Muscle of leg (tissue), 11 donors: Measurements from ENCODE around the gene SBF1. TPM values are rescaled to one million over a fixed set of nuclear protein-coding genes. Genes with fewer than 3 reads are reported as not detected.

Source experiments
- DNase-seq: peaks from one replicate; pipeline ENCODE4 v3.0.0; 2013
- H3K27ac ChIP-seq: one replicate; pipeline ENCODE4 v1.5.1; 2013; ENCODE audit warnings: mild to moderate bottlenecking, low read length, control low read depth
- H3K27me3 ChIP-seq: one replicate; pipeline ENCODE4 v1.6.1; 2013; ENCODE audit warnings: low read length; ENCODE audit not compliant: control insufficient read depth, insufficient read depth
- H3K36me3 ChIP-seq: one replicate; pipeline ENCODE4 v1.6.1; 2013; ENCODE audit warnings: low read length; ENCODE audit not compliant: control insufficient read depth, insufficient read depth
- H3K4me1 ChIP-seq: one replicate; pipeline ENCODE4 v1.6.1; 2013; ENCODE audit warnings: low read length; ENCODE audit not compliant: control insufficient read depth, insufficient read depth
- H3K4me3 ChIP-seq: one replicate; pipeline ENCODE4 v1.5.1; 2013; ENCODE audit warnings: low read length, control low read depth
- H3K9me3 ChIP-seq: replicated peaks from 2 replicates; pipeline ENCODE4 v1.6.1; 2013; ENCODE audit warnings: low read depth, low read length; ENCODE audit not compliant: control insufficient read depth
- WGBS: methylation state at CpG from one replicate; pipeline ENCODE4 v1.1.5; 2013; ENCODE audit warnings: missing lambda C conversion rate; ENCODE audit not compliant: insufficient coverage; 5-methylcytosine and 5-hydroxymethylcytosine counted together
- polyA plus RNA-seq, 8 donors: library from polyadenylated mRNA; unstranded; fragments of 120-200 nt; gene quantifications; one replicate each; pipeline versions ENCODE4 v1.2.1 to v1.2.3, GENCODE V29; 2013; ENCODE audit warnings: inconsistent platforms in 1 of 8, low replicate concordance in 1 of 8; ENCODE audit not compliant: insufficient read length in 8 of 8, insufficient read depth in 1 of 8
- total RNA-seq: library from RNA; stranded (reverse); fragments of 120-200 nt; gene quantifications from one replicate; pipeline ENCODE4 v1.2.4, GENCODE V29; 2013

The SBF1 gene
- total and polyA plus RNA-seq, 9 donors, result 34.6 to 49.7 (median 45.1) TPM

DNA sequence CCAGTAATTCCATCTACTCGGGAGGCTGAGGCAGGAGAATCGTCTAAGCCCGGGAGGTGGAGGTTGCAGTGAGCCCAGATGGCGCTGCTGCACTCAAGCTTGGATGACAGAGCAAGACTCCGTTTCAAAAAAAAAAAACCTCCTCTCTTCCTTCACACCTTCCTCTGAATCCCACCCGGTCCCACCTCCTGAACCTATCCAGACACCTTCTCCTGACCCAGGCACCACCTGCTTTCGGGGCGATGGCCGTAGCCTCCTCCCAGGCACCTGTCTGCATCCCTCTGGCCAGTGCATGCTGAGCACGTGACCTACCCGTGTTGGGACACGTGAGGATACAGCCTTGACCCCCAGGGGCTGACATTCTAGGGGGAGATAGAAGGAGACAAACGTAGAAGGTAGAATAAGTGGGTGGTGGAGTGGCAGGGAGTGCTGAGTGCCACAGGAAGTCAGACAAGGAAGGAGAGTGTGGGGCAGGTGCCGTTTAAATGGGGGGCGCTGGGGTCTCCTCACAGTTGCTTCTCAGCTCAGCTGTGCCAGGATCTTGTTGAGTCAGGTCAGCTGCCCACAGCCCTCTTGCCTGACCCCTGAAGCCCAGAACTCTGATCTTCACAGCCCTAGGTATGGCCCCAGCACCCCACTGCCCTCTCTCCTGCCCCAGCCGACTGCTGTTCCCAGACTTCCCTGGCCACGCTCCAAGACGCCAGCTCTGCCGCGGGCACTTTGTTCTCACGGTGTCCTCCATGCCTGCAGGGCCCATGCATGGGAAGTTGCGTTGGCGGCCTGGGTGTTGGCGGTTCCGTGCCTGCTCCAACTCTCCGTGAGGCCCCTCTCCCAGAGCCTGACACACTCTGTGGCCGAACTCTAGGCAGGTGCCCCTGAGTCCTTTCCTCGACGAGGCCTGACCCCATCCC is 10.6 kb upstream of the SBF1 start:
- peaks cover 44% of the 10 kb centered on the region for H3K27me3 ChIP-seq
- H3K36me3 ChIP-seq, result no peaks in the 10 kb centered on the region
- 64% methylated on average over 22 of the region's 29 CpGs for WGBS
- no peak overlapping the region for H3K27ac ChIP-seq
- DNase-seq, result no peak
- no peak overlapping the region for H3K4me3 ChIP-seq
- H3K4me1 ChIP-seq, result peaks cover 8% of the 10 kb centered on the region
- no peaks in the 10 kb centered on the region for H3K9me3 ChIP-seq

DNA sequence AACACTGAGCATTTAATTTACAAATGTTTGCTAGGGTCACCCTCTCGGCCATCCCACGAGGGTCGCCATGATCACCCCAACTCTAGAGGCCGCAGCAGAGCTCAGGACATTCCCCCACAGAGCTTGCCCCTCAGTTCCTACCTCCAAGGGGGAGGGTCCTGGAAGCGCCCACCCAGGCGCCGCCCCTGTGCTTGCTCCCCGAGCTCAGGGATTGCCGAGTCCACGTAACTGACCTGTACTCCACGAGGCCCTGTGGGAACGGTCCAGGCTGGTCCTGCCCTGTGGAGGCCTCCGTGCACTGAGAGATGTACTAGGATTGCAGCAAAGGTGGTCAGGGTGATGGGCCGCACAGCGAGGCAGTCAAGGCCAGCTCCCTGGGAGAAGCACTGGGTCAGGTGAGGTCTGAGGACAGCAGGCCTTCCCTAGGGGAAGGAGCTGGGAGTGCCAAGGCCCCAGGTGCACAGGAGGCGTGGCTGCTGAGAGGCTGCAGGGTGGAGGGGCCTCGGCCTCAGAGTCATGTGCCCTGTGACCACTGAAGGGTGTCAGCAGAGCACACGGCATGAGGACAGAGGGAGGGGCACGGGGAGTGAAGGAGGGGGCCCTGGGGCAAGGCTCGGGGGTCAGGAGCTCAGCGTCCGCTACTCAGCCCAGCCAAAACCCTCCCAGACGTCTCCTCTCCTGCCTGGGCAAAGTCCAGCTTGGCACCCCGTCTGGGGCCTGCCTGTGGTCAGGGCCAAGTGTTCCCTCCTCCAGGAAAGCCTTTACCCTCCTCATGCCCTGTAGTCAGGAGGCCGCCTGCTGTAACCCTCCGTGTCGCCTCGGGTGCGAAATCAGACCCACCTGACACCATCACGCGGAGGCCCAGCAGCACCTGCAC is 9.4 kb upstream of the SBF1 start:
- no peak for DNase-seq
- H3K4me3 ChIP-seq, result no peak overlapping the region
- H3K9me3 ChIP-seq, result no peaks in the 10 kb centered on the region
- WGBS, result 75% methylated on average over 28 of the region's 31 CpGs
- H3K27me3 ChIP-seq, result peaks cover 57% of the 10 kb centered on the region
- H3K4me1 ChIP-seq, result peaks cover 8% of the 10 kb centered on the region
- H3K36me3 ChIP-seq, result no peaks in the 10 kb centered on the region
- H3K27ac ChIP-seq, result no peak overlapping the region

DNA sequence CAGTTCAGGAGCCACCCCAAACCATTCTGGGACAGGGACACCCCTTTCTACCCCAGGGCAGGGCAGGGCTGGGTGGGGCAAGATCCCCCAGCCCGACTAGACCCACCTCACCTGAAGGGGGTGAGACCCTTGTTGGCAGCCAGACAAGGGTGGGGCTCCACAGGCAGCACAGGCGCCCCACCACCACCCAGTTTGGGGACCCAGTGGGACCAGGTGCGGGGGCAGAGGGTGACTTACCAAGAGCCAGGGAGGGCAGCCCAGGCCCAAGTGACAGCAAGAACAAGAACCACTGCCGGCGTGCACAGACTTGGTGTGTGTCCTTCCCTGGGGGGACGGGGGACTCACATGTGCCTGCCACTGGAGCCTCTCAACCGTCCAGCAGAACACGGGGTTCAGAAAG is 8.7 kb upstream of the SBF1 start:
- H3K4me1 ChIP-seq, result peaks cover 8% of the 10 kb centered on the region
- 72% methylated on average over 7 of the region's 8 CpGs for WGBS
- peaks cover 63% of the 10 kb centered on the region for H3K27me3 ChIP-seq
- DNase-seq, result no peak
- no peaks in the 10 kb centered on the region for H3K36me3 ChIP-seq
- no peaks in the 10 kb centered on the region for H3K9me3 ChIP-seq
- no peak overlapping the region for H3K4me3 ChIP-seq
- H3K27ac ChIP-seq, result no peak overlapping the region

DNA sequence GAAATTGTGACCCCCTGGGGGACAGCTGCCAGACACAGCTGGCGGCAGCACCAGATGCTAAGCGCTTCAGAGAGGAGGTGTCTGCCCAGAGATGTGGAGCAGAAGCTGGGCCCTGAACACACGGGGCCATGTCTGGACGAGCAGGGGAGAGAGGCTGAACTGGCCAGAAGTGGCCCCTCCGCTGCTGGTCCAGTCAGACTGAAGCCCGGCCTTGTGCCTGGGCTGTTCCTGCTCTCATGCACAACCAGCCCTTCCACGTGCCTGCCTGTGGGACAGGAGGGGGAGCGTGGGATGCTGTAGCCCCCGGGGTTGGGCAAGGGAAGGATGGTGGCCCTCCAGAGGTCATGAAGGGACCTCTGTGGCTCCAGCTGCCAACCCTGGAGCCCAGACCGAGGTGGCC is 8.3 kb upstream of the SBF1 start:
- Histone ChIP-seq H3K27me3 (peaks cover 65% of the 10 kb centered on the region), H3K36me3 (no peaks in the 10 kb centered on the region), H3K9me3 (no peaks in the 10 kb centered on the region), H3K4me1 (peaks cover 8% of the 10 kb centered on the region), H3K4me3 (no peak overlapping the region), H3K27ac (no peak overlapping the region)
- DNase-seq, result no peak
- WGBS, result 67% methylated on average over 10 of the region's 10 CpGs

DNA sequence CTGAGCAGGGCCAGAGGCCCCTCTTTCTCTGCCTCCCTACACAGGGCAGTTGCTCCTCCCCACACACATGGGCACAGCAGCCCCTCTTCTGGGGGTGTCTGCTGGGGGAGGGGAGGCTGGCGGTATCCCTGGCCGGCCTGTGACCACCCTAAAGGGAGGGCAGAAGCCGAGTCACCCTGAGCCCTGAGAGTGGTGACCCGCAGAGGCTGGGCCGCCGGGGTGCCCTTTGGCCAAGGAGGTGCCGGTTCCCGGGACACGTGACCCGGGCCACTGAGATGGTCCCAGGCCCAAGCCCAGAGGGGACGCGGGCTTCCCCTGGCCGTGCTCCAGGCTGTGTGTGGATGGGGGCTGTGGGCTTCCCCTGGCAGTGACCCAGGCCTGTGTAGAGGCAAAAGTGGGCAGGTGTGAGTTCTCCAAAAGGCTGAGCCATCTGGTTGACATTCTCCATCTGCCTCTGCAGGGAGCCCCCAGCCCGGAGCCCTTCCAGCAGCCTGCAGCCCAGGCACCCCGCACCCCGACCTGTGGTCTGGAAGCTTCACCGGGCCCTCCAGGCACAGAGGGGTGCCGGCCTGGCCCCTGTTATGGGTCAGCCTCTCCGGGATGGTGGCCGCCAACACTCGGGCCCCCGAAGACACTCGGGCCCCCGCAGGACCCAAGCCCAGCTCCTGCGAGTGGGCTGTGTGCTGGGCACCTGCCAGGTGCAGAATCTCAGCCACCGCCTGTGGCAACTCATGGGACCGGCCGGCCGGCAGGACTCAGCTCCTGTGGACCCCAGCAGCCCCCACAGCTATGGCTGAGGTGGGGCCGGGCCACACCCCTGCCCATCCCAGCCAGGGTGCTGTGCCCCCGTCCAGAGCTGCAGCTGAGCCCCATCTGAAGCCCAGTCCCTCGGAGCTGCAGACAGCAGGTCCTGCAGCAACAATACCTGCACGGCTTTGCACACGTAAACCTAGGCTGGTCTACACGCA is 7.6 kb upstream of the SBF1 start:
- Histone ChIP-seq H3K27ac (no peak overlapping the region), H3K9me3 (no peaks in the 10 kb centered on the region), H3K4me1 (peaks cover 8% of the 10 kb centered on the region), H3K4me3 (peak overlapping the region; percentile 24), H3K36me3 (no peaks in the 10 kb centered on the region), H3K27me3 (peaks cover 68% of the 10 kb centered on the region)
- DNase-seq, result no peak
- 56% methylated on average over 34 of the region's 35 CpGs for WGBS

DNA sequence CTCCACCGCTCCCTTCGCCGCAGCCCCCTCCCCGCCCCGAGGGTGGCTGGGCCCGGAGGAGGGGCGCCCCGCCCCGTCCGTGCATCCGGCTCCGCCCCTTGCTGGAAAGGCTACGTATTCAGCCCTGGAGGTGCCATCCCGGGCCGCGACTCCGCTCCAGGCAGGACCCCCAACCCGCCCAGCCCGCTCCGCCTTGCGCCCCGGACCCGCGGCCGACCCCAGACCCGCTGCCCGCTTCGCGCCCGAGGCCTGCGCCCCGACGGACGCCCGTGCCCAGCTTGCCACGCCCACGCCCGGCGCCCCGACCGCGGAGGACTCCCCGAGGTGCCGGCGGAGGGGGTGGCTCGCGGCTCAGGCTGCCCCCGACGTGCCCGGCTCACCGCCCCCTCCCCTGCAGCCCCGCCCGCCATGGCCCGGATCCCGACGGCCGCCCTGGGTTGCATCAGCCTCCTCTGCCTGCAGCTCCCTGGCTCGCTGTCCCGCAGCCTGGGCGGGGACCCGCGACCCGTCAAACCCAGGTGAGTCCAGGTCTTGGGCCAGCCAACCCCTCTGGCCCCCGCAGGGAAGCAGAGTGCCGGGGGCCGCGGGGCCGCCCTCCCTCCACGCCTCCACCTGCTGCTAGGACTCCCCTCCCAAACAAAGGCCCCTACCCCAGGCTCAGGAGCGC is 6.7 kb upstream of the SBF1 start, which contains the start of gene ADM2:
ADM2 (plus strand) TSS at position 104 of the 667 bp plus-strand sequence; CDS start at position 409, 305 bp downstream.
- H3K36me3 ChIP-seq, result no peaks in the 10 kb centered on the region
- H3K4me1 ChIP-seq, result peaks cover 8% of the 10 kb centered on the region
- peak within 1 kb of the TSS; percentile 24 for H3K4me3 ChIP-seq
- H3K27me3 ChIP-seq, result peaks cover 65% of the 10 kb centered on the region
- 1% methylated on average over 57 of the region's 70 CpGs for WGBS
- DNase-seq, result no peak
- no peaks in the 10 kb centered on the region for H3K9me3 ChIP-seq
- H3K27ac ChIP-seq, result no peak within 1 kb of the TSS

DNA sequence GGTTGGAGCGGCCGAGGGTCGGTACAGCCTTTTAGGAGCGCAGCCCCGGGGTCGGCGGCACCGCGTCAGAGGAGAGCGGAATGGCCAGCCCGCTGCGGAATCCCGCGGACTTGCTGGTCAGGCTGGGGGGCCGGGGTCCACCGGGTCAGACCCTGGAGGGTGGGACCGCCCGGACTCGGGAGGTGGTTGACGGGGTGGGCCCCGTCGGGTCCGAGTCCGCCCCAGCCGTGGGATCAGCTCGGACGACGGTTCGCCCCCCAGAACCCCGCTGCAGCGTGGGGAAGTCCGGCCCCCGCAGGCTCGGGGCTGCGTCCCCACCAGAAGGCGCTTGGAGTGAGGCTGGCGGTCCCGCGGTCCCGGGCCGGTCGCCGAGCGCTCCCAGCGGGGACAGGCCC is 6.2 kb upstream of the SBF1 start:
- WGBS, result 3% methylated on average over 45 of the region's 45 CpGs

DNA sequence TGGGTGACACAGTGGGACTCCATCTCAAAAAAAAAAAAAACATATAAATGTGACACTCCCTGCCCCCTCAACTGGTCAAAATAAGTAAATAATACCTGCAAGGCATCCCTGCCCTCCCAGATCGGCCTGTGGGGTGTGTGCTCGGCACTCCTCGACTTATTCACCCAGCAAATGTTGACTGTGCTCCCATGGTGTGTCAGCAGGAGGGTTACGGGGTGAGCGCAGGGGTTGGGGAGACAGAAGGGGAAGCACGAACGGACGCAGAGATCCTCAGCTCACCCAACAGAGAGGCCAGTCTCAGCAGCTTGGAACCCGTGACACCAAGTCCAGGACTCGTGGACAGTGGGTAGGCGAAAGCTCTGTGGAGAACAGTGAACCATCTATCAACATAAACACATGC is 4.9 kb upstream of the SBF1 start:
- H3K27ac ChIP-seq, result no peak overlapping the region
- no peak for DNase-seq
- WGBS, result 55% methylated on average over 3 of the region's 11 CpGs
- no peaks in the 10 kb centered on the region for H3K9me3 ChIP-seq
- H3K4me1 ChIP-seq, result peaks cover 13% of the 10 kb centered on the region
- no peaks in the 10 kb centered on the region for H3K36me3 ChIP-seq
- H3K27me3 ChIP-seq, result peaks cover 58% of the 10 kb centered on the region
- no peak overlapping the region for H3K4me3 ChIP-seq

More for the DNA sequence above, 6.2 kb upstream of the SBF1 start:
- H3K4me3 ChIP-seq, result no peak overlapping the region
- H3K36me3 ChIP-seq, result no peaks in the 10 kb centered on the region
- H3K27me3 ChIP-seq, result peaks cover 65% of the 10 kb centered on the region
- no peak for DNase-seq
- H3K4me1 ChIP-seq, result peaks cover 8% of the 10 kb centered on the region
- H3K9me3 ChIP-seq, result no peaks in the 10 kb centered on the region
- no peak overlapping the region for H3K27ac ChIP-seq

DNA sequence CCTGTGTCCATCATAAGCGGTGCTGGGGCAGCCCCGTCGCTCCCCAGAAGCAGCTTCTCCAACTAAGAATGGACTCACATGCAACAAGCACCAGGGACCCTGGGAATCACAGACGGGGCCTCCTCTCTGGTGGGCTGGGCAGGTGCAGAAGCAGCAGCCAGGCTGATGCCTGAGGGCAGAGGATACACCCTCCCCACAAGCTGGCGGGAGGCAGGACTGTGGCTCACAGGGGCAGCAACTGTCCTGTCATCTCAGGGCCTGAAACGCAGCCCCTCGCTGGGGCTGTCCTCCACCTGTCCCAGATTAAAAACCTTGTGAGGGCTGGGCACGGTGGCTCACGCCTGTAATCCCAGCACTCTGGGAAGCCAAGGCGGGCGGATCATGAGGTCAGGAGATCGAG is 3.1 kb upstream of the SBF1 start:
- H3K4me3 ChIP-seq, result no peak overlapping the region
- peaks cover 25% of the 10 kb centered on the region for H3K4me1 ChIP-seq
- H3K27ac ChIP-seq, result no peak overlapping the region
- peaks cover 46% of the 10 kb centered on the region for H3K27me3 ChIP-seq
- no peaks in the 10 kb centered on the region for H3K36me3 ChIP-seq
- H3K9me3 ChIP-seq, result no peaks in the 10 kb centered on the region
- 75% methylated on average over 8 of the region's 12 CpGs for WGBS
- DNase-seq, result no peak
